HL-60/S4 treated with phorbol 12-myristate 13-acetate at 8.2 ng/mL for 4 days and 3 days (cell line): Measurements from ENCODE around the gene SLC2A9.
"Not testable (repeated sequence)": the region's sequence is repeated elsewhere in the genome, so short reads cannot be mapped to it uniquely, and the experiment has no call there.

Experiments
- in situ Hi-C: fragments of 300-500 bp; cut with MboI; formaldehyde crosslinking; loops from 2 replicates; pipeline ENCODE4 v1.15.0; 2022; ENCODE audit warnings: low sequenced_read_pairs

SLC2A9 gene

DNA sequence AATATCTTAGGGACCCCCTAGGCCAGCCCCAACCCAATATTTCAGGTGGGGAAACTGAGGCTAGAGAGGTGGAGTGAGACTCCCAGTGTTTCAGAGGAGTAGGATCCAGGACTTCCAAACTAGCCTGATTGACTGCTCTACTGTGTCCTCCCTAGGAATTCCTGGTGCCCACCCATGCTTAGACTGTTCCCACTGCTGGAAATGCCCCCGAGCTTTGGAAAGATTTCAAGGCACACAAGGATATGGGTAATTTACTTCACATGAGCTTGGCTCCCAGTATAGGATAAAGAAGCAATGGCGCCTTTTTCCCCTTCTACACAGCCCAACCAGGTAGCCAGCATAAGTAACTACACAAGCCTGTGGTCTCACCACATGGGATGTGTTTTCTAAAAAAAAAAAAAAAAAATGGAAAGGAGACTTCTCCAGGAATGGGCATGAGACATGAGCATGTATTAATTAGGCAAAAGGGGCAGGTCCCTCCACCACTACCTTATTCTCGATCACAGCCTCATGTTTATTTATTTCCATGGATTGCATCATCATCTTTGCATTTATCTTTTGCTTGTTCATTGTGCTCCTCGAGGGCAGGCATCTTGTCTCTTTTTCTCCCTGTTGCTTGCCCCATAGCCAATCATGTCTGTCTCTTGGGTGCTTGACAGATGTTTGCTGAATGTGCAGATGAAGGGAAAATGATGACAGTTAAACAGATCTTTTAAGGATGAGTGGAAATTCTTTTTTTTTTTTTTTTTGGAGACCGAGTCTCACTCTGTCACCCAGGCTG lies 173.1 kb downstream of the SLC2A9 start:
- in situ Hi-C loops = no loop called here

GRCh38 chr4:9845791-9846493 lies 175.4 kb downstream of the SLC2A9 start:
- in situ Hi-C loops = no loop called here

DNA sequence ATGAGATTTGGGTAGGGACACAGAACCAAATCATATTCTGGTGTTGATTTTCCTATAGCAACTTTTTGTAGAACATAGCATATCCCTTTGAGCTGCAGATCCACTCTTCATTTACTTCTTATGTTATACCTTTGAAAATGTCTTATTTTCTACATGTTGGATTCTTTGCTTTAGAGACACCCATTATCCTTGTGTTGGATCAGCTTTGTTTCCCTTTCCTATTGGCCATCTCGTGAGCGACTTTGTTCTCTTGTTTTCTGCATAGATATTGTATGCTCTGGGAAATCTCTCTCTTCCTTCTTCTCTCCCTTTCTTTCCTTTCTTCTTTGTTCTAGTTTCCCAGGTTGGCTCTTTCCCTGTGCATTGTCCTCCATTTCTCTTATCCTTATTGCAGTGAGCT lies 180.2 kb downstream of the SLC2A9 start:
- in situ Hi-C loops = no loop called here

- in situ Hi-C loops = no loop called here
Observed at GRCh38 chr4:9835430-9835829, 185.9 kb downstream of the SLC2A9 start.

DNA sequence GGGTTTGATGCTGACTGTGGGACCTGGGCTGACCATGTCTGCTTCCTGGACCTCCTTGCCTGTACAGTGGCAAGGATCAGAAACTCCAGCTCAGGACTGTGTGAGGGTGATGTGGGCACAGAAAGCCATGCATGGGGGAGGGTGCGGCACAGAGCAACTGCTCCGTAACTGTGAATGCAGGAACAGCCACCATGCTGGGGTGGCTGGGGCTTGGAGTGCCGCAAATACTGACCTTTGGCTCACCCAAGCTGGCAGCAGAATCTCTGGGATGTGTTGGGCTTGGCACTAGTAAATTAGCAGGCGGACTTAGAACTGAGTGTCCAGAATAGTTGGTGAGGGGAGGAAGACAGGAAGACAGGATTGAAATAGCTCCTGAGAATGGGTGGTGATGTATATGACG lies 187.9 kb downstream of the SLC2A9 start:
- in situ Hi-C loops = no loop called here

DNA sequence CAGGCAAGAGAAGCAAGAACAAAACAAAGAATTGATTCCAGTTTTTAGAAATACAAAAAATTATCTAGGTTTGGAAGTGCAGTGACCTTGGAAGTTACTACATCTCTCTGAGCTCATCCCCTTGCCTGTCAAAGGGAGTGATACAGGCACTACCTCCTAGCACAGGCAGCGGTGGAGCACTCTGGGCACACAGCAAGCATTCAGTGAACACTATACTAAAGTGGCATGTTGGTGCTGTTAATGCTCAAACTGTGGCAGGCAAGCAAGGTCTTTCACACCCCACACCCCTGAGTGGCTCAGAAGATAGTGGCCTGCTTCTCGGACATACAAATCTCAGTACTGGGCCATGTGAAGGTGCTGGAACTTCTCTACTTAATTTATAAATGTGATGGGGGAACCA lies 188.7 kb downstream of the SLC2A9 start:
- in situ Hi-C loops = no loop called here

- in situ Hi-C loops = no loop called here
Observed at GRCh38 chr4:9826551-9826950, 194.7 kb downstream of the SLC2A9 start.

- in situ Hi-C loops = no loop called here
Observed at GRCh38 chr4:9825049-9825448, 196.2 kb downstream of the SLC2A9 start.

DNA sequence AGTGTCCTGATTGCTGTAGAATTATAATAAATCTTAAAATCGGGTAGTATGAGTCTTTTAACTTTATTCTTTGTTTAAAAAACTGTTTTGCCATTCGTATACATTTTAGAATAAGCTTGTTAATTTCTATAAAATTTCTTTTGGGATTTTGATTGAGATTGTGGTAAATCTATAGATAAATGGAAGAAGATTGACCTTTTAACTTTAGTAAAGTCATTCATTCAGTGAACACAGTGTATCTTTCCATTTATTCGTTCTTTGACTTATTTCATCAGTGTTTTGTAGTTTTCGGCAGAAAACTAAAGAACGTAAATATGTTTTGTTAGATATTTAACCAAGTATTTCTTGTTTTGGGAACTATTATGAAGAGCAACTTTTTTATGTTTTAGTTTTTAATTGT lies 201.0 kb downstream of the SLC2A9 start:
- in situ Hi-C loops = no loop called here

DNA sequence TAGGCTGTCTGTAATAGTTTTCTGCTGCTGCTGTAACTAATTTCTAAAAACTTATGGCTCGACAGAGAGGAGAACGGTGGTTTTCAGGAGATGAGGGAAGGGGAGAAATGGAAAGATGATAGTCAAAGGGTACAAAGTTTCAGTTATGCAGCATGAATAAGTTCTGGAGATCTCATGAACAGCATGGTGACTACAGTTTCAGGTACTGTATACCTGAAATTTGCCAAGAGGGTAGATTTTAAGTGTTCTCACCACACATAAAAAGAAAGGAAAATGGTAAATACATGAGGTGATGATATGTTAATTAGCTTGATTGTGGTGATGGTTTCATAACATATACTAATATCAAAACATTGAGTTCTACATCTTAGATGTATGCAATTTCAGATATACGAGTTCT lies 205.0 kb downstream of the SLC2A9 start:
- in situ Hi-C loops = no loop called here

DNA sequence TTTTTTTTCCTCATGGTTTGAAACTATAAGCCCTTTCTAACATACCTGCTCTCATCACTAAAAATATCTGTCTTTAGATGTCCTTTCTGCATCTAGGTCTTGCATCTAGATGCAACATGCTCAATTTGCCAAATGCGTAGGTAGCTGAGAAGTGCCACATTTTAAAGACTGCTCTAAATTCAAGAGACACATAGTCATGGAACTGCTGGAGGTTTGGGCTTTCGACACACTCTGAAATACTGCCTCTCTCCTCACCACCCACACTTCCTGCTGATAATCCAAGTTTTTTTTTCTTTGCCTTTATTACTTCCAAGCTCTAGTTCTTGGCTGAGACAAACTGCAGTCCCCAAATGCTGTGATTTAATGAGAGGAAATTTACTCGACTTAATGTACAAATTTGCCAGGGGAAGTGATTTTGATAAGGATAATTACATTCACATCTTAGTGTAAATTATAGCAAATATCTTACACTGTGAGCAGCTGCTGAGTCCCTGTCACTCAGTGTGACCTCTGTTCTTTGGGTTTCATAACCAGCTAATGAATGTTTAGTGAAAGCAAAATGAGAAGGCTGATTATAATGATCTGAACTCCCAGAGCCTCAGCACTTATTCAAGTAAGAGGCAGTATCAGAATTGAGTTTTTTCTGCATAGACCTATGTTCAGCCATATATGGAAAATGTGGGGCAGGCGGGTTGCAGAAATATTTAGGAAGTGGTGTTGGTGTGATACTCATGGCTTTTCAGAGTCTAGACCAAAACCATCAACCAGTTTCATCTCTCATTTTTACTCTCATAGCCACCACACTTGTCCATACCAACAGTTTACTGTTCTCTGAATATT lies 208.6 kb downstream of the SLC2A9 start:
- in situ Hi-C loops = no loop called here

GRCh38 chr4:9811806-9812205 lies 209.5 kb downstream of the SLC2A9 start:
- in situ Hi-C loops = no loop called here

DNA sequence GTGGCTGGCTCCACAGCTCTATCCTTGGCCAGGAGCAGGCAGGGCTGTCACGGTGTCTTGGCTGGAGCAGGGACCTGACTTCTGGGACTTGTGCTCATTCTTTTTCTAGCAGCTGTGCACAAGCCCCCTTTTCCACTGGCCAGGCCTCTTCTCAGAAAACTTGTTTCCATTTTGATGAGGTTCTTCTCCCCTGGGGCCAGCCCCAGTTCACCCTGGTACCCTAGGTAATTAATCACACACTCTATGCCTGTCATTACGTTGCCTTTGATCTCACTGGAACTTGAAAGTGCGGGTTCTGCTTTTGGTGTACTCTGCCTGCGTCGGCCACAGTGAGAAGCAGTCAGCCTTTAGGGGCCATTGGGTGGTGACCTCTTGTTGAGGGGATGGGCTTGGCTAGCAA lies 213.2 kb downstream of the SLC2A9 start:
- in situ Hi-C loops = no loop called here

DNA sequence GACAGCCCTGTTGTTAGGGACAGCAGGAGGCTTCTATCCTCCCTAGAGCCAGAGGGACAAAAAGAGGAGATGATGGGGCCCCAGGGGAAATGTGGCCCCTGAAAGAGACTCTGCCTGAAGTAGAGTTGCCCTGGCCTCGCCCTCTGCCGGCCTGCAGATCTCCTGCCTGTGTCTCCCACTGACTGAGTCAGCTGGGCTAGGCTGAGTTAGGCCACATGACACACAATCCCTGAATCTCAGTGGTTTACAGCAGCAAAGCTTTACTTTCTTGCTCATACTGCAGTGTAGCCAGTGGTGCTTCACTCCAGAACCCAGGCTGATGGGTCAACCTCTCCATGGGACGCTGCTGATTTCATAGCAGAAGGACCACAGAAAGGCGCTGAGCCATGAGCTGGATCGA lies 216.4 kb downstream of the SLC2A9 start:
- in situ Hi-C loops = no loop called here

- in situ Hi-C loops = no loop called here
Observed at GRCh38 chr4:9800848-9801247, 220.4 kb downstream of the SLC2A9 start.

DNA sequence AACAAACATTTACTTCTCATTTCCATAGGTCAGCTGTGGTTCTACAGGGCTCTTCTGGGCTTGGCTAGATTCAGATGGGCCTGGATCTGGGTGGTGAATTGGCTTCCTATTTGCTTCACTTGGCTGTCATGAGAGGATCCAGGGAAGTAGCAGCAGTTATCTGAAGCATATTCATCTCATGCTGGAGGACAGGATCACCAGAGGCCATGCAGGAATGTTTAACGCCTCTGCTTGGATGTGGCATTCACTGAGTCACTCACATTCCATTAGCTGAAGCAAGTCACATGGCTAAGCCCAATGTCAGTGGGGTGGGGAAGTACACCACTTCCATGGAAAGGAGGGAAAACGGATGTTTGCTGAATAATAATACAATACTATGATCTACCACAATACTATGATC lies 224.7 kb downstream of the SLC2A9 start:
- in situ Hi-C loops = not testable (repeated sequence)

DNA sequence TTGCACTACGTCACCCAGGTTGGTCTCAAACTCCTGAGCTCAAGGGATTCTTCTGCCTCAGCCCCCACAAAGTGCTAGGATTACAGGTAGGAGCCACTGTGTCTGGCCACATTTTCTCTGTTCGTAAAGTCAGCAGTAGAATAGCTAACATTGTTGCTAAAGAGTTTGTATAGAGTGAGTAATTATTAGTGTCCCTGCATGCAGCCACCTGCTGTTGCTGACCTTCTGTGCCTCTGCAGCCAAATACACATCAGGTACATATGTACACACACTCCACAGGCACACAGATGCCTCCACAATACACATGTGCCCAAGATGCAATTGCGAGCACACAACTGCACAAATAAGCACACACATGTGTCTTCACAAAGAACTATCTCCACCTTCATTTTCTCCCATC lies 228.9 kb downstream of the SLC2A9 start:
- in situ Hi-C loops = no loop called here

DNA sequence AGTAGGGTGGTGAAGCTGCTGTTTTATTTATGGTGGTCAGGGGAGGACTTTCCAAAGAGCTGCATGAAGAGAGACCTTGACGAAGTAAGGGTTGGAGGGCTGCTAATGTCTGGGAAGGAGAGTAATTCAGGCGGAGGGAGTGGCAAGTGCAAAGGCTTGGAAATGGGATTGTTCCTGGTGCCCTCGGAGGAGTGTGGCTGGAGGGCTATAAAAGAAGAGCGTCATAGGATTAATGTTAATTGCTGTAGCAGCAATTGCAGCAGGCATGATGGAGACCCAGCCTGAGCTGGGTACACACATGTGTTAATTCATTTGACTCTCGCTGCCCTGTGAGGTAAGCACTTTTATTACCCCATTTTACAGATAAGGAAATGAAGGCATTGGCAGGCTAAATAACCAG lies 235.4 kb downstream of the SLC2A9 start:
- in situ Hi-C loops = not testable (repeated sequence)

GRCh38 chr4:9782136-9782436 lies 239.2 kb downstream of the SLC2A9 start:
- in situ Hi-C loops = no loop called here

DNA sequence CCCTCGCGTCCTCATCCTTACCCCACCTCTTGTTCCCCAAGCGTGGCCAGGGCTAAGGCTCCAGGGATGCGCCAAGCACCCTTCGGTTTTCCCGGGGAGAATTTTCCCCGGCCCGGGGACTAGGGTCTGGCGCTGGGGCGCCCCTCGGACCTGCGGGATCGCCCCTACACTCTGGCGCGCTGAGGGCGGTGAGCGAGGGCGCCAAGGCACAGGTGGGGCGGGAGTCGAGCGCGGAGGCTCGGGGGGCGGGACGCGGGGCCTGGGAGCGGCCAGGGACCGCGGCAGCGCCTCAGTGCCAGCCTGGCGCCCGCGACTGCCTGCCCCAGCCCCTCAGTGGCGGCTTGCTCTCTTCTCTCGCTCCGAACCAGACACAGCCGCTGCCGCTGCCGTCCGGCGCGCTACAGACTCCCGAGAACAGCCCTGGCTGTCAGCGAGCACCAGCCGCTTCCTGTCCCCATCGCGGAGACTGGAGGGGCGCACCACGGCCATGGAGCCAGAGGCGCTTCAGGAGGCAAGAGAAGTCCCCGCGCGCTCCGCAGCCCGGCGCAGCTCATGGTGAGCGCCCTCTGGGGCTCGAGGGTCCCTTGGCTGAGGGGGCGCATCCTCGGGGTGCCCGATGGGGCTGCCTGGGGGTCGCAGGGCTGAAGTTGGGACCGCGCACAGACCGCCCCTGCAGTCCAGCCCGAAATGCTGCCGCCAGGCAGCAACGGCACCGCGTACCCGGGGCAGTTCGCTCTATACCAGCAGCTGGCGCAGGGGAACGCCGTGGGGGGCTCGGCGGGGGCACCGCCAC lies 239.8 kb downstream of the SLC2A9 start, which contains the start of gene DRD5:
Gene DRD5, plus strand, starts transcription at position 292 of the 793 bp plus-strand sequence. Its CDS starts 396 bp downstream, at position 688.
- in situ Hi-C loops = no loop called here
